ENCODE measurements around the gene SPOCK3.

SPOCK3 gene

DNA sequence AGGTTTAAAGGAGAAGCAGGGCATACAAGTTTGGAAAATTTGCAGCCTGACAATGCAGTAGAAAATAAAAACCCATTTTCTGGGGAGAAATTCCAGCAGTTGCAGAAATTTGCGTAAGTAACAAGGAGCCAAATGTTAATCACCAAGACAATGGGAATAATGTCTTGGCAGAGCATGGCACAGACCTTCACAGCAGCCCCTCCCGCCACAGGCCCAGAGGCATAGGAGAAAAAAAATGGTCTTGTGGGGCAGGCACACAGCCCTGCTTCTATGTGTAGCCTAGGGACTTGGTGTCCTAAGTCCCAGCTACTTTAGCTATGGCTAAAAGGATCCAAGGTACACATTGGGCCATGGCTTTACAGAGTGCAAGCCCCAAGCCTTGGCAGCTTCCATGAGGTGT lies 65.7 kb downstream of the SPOCK3 start:
- no peak overlapping the region for H3K4me2 ChIP-seq (ENCODE audit: low read length)

DNA sequence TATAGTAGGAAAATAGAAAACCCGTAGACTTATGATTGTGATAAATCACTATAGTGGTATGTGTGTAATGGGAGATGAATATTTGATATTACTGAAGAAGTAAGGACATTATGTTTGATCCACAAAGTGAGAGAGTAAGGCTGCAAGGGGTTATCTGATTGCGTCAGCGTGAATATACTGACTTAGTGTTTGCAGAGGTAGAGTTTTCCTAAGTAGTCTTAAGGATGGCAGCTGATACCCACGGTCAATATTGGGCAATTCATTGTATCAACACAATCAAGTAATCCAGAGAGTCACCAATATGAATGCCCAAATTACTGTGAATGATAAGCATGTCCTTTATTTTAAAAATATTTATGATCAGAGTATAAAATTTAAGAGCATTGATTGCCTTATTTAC lies 83.7 kb downstream of the SPOCK3 start:
- H3K27me3 ChIP-seq (ENCODE audit: insufficient read depth, low read length), result no peaks in the 10 kb centered on the region

More for the DNA sequence above, 65.7 kb downstream of the SPOCK3 start:
- H3K4me1 ChIP-seq (ENCODE audit: insufficient read depth, low read length, severe bottlenecking), result no peaks in the 10 kb centered on the region
- TF ChIP-seq, protein P1, sequence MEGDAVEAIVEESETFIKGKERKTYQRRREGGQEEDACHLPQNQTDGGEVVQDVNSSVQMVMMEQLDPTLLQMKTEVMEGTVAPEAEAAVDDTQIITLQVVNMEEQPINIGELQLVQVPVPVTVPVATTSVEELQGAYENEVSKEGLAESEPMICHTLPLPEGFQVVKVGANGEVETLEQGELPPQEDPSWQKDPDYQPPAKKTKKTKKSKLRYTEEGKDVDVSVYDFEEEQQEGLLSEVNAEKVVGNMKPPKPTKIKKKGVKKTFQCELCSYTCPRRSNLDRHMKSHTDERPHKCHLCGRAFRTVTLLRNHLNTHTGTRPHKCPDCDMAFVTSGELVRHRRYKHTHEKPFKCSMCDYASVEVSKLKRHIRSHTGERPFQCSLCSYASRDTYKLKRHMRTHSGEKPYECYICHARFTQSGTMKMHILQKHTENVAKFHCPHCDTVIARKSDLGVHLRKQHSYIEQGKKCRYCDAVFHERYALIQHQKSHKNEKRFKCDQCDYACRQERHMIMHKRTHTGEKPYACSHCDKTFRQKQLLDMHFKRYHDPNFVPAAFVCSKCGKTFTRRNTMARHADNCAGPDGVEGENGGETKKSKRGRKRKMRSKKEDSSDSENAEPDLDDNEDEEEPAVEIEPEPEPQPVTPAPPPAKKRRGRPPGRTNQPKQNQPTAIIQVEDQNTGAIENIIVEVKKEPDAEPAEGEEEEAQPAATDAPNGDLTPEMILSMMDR (IDR thresholded peaks at IDR 0.05; ENCODE audit: low read length), result no peak
- TF ChIP-seq EZH2 (IDR thresholded peaks at IDR 0.05; ENCODE audit: borderline replicate concordance, low read length), result no peak
- H3K36me3 ChIP-seq (ENCODE audit: insufficient read depth, low read length), result no peaks in the 10 kb centered on the region
- H3K27ac ChIP-seq (ENCODE audit: low read depth, low read length, poor library complexity, severe bottlenecking), result no peak overlapping the region
- no peaks in the 10 kb centered on the region for H3K27me3 ChIP-seq (ENCODE audit: insufficient read depth, low read length)
- H4K20me1 ChIP-seq (ENCODE audit: insufficient read depth, low read length), result no peaks in the 10 kb centered on the region
- no peaks in the 10 kb centered on the region for H3F3A ChIP-seq (ENCODE audit: insufficient read depth, low read length)
- H3K9ac ChIP-seq (ENCODE audit: low read length), result no peak overlapping the region
- no peaks in the 10 kb centered on the region for H3K9me3 ChIP-seq (ENCODE audit: low read length)
- H3K4me3 ChIP-seq (ENCODE audit: low read depth, low read length, poor library complexity, severe bottlenecking), result no peak overlapping the region
- no peaks in the 10 kb centered on the region for H3K9me2 ChIP-seq (ENCODE audit: low read depth, low read length)
- no peaks in the 10 kb centered on the region for H3K79me2 ChIP-seq (ENCODE audit: insufficient read depth, low read length)
- no peak overlapping the region for H2AFZ ChIP-seq (ENCODE audit: low read length)

DNA sequence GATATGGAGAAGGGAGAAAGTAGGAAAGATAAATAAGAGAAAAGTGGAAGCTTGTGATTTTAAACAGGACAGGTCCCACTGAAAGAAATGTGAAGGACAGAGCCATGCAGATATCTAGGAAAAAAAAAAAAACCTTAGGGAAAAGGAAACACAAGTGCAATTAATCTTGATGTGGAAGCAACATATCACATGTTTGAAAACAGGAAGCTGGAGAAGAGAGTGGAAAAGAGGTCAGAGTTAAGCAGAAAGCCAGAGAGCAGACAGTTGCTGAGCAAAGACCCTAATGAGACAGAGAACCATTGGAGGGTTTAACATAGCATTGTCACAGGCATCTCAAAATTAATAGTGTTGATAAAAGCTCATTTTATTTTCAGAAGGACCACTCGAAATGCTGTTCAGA lies 89.7 kb downstream of the SPOCK3 start:
- Histone ChIP-seq H3K9ac (ENCODE audit: low read length) (no peak overlapping the region), H3F3A (ENCODE audit: insufficient read depth, low read length) (no peaks in the 10 kb centered on the region), H2AFZ (ENCODE audit: low read length) (no peak overlapping the region), H3K36me3 (ENCODE audit: insufficient read depth, low read length) (no peaks in the 10 kb centered on the region), H3K4me2 (ENCODE audit: low read length) (no peak overlapping the region), H3K27me3 (ENCODE audit: insufficient read depth, low read length) (no peaks in the 10 kb centered on the region), H3K9me3 (ENCODE audit: low read length) (no peaks in the 10 kb centered on the region), H3K79me2 (ENCODE audit: insufficient read depth, low read length) (no peaks in the 10 kb centered on the region), H3K4me1 (ENCODE audit: insufficient read depth, low read length, severe bottlenecking) (no peaks in the 10 kb centered on the region), H3K4me3 (ENCODE audit: low read depth, low read length, poor library complexity, severe bottlenecking) (no peak overlapping the region), H3K27ac (ENCODE audit: low read depth, low read length, poor library complexity, severe bottlenecking) (no peak overlapping the region), H3K9me2 (ENCODE audit: low read depth, low read length) (no peaks in the 10 kb centered on the region), H4K20me1 (ENCODE audit: insufficient read depth, low read length) (no peaks in the 10 kb centered on the region)
- TF ChIP-seq, protein P1 (IDR thresholded peaks at IDR 0.05; ENCODE audit: low read length), result no peak
- no peak for TF ChIP-seq EZH2 (IDR thresholded peaks at IDR 0.05; ENCODE audit: borderline replicate concordance, low read length)

More for the DNA sequence above, 83.7 kb downstream of the SPOCK3 start:
- no peaks in the 10 kb centered on the region for H3K9me3 ChIP-seq (ENCODE audit: low read length)
- H3K9ac ChIP-seq (ENCODE audit: low read length), result no peak overlapping the region
- H2AFZ ChIP-seq (ENCODE audit: low read length), result no peak overlapping the region
- H3K36me3 ChIP-seq (ENCODE audit: insufficient read depth, low read length), result no peaks in the 10 kb centered on the region
- H4K20me1 ChIP-seq (ENCODE audit: insufficient read depth, low read length), result no peaks in the 10 kb centered on the region
- no peak overlapping the region for H3K27ac ChIP-seq (ENCODE audit: low read depth, low read length, poor library complexity, severe bottlenecking)
- TF ChIP-seq, protein P1 (IDR thresholded peaks at IDR 0.05; ENCODE audit: low read length), result no peak
- no peak for TF ChIP-seq EZH2 (IDR thresholded peaks at IDR 0.05; ENCODE audit: borderline replicate concordance, low read length)
- no peaks in the 10 kb centered on the region for H3F3A ChIP-seq (ENCODE audit: insufficient read depth, low read length)
- no peak overlapping the region for H3K4me2 ChIP-seq (ENCODE audit: low read length)
- no peaks in the 10 kb centered on the region for H3K79me2 ChIP-seq (ENCODE audit: insufficient read depth, low read length)
- no peaks in the 10 kb centered on the region for H3K4me1 ChIP-seq (ENCODE audit: insufficient read depth, low read length, severe bottlenecking)
- no peaks in the 10 kb centered on the region for H3K9me2 ChIP-seq (ENCODE audit: low read depth, low read length)
- H3K4me3 ChIP-seq (ENCODE audit: low read depth, low read length, poor library complexity, severe bottlenecking), result no peak overlapping the region

All from OCI-LY1 (cell line).